Activated T-cell treated with anti-CD3 and anti-CD28 coated beads, Interleukin-2, amount 50 U/mL, for 24 hours (primary cell): ENCODE data around the gene DCAF4.

Experiments used
- DNase-seq: peaks from one replicate; pipeline ENCODE4 v3.0.0-alpha.2; 2020
- H3K27ac Mint-ChIP-seq: 2 replicates; pipeline ENCODE4 v1.8.0; 2020; ENCODE audit warnings: mild to moderate bottlenecking, mixed read lengths
- H3K27me3 Mint-ChIP-seq: 2 replicates; pipeline ENCODE4 v1.8.0; 2020; ENCODE audit warnings: mixed read lengths
- H3K36me3 Mint-ChIP-seq: 2 replicates; pipeline ENCODE4 v1.8.0; 2020; ENCODE audit warnings: low read depth, mixed read lengths
- H3K4me1 Mint-ChIP-seq: 2 replicates; pipeline ENCODE4 v1.8.0; 2020; ENCODE audit warnings: low read depth, mixed read lengths
- H3K4me3 Mint-ChIP-seq: 2 replicates; pipeline ENCODE4 v1.8.0; 2020; ENCODE audit warnings: mild to moderate bottlenecking, moderate library complexity, mixed read lengths
- H3K9me3 Mint-ChIP-seq: 2 replicates; pipeline ENCODE4 v1.8.0; 2020; ENCODE audit warnings: mixed read lengths

The DCAF4 gene

GRCh38 chr14:72906316-72906715, 19.9 kb upstream of the DCAF4 start:
- no peaks in the 10 kb centered on the region for H3K36me3 Mint-ChIP-seq
- no peak overlapping the region for H3K4me3 Mint-ChIP-seq
- H3K9me3 Mint-ChIP-seq: no peaks in the 10 kb centered on the region
- H3K4me1 Mint-ChIP-seq: peaks cover 4% of the 10 kb centered on the region
- H3K27me3 Mint-ChIP-seq: peaks cover 11% of the 10 kb centered on the region
- H3K27ac Mint-ChIP-seq: no peak overlapping the region
- DNase-seq: no peak

GRCh38 chr14:72906879-72907278, 19.4 kb upstream of the DCAF4 start:
- H3K27me3 Mint-ChIP-seq: peaks cover 11% of the 10 kb centered on the region
- H3K27ac Mint-ChIP-seq: no peak overlapping the region
- H3K36me3 Mint-ChIP-seq: no peaks in the 10 kb centered on the region
- H3K4me1 Mint-ChIP-seq: peaks cover 4% of the 10 kb centered on the region
- DNase-seq: no peak
- H3K9me3 Mint-ChIP-seq: no peaks in the 10 kb centered on the region
- H3K4me3 Mint-ChIP-seq: no peak overlapping the region

- peaks cover 4% of the 10 kb centered on the region for H3K4me1 Mint-ChIP-seq
- no peaks in the 10 kb centered on the region for H3K9me3 Mint-ChIP-seq
- H3K27ac Mint-ChIP-seq: no peak overlapping the region
- no peaks in the 10 kb centered on the region for H3K36me3 Mint-ChIP-seq
- DNase-seq: no peak
- H3K27me3 Mint-ChIP-seq: peaks cover 11% of the 10 kb centered on the region
- no peak overlapping the region for H3K4me3 Mint-ChIP-seq
These were observed 18.4 kb upstream of the DCAF4 start for GRCh38 chr14:72907886-72908285.

- Mint-ChIP-seq H3K4me1 (peaks cover 4% of the 10 kb centered on the region), H3K4me3 (no peak overlapping the region), H3K27ac (no peak overlapping the region), H3K9me3 (no peaks in the 10 kb centered on the region), H3K36me3 (no peaks in the 10 kb centered on the region), H3K27me3 (peaks cover 15% of the 10 kb centered on the region)
- no peak for DNase-seq
These were observed 17.1 kb upstream of the DCAF4 start for GRCh38 chr14:72909163-72909562.

- Mint-ChIP-seq H3K4me1 (no peaks in the 10 kb centered on the region), H3K36me3 (no peaks in the 10 kb centered on the region), H3K9me3 (no peaks in the 10 kb centered on the region), H3K4me3 (no peak overlapping the region), H3K27me3 (peaks cover 9% of the 10 kb centered on the region), H3K27ac (no peak overlapping the region)
- DNase-seq: no peak
These were observed 12.5 kb upstream of the DCAF4 start for GRCh38 chr14:72913809-72914208.

- Mint-ChIP-seq H3K36me3 (no peaks in the 10 kb centered on the region), H3K27ac (no peak overlapping the region), H3K4me3 (no peak overlapping the region), H3K4me1 (no peaks in the 10 kb centered on the region), H3K27me3 (peaks cover 16% of the 10 kb centered on the region), H3K9me3 (no peaks in the 10 kb centered on the region)
- no peak for DNase-seq
These were observed 10.1 kb upstream of the DCAF4 start for GRCh38 chr14:72916174-72916573.

- Mint-ChIP-seq H3K27me3 (peaks cover 21% of the 10 kb centered on the region), H3K9me3 (no peaks in the 10 kb centered on the region), H3K4me3 (no peak overlapping the region), H3K27ac (no peak overlapping the region), H3K36me3 (no peaks in the 10 kb centered on the region), H3K4me1 (no peaks in the 10 kb centered on the region)
- DNase-seq: no peak
These were observed 9.0 kb upstream of the DCAF4 start for GRCh38 chr14:72917094-72917802.

GRCh38 chr14:72920008-72920407, 6.3 kb upstream of the DCAF4 start:
- Mint-ChIP-seq H3K4me1 (no peaks in the 10 kb centered on the region), H3K27me3 (peaks cover 22% of the 10 kb centered on the region), H3K27ac (no peak overlapping the region), H3K4me3 (no peak overlapping the region), H3K36me3 (no peaks in the 10 kb centered on the region), H3K9me3 (no peaks in the 10 kb centered on the region)
- no peak for DNase-seq

- peaks cover 6% of the 10 kb centered on the region for H3K4me1 Mint-ChIP-seq
- no peaks in the 10 kb centered on the region for H3K36me3 Mint-ChIP-seq
- H3K4me3 Mint-ChIP-seq: no peak overlapping the region
- H3K27ac Mint-ChIP-seq: no peak overlapping the region
- DNase-seq: no peak
- H3K27me3 Mint-ChIP-seq: peaks cover 26% of the 10 kb centered on the region
- H3K9me3 Mint-ChIP-seq: no peaks in the 10 kb centered on the region
These were observed 4.9 kb upstream of the DCAF4 start for GRCh38 chr14:72921396-72921795.

- H3K4me3 Mint-ChIP-seq: no peak overlapping the region
These were observed 1.9 kb upstream of the DCAF4 start for GRCh38 chr14:72924337-72924736.

GRCh38 chr14:72925171-72925759, 999 bp upstream of the DCAF4 start:
- peak overlapping the region; percentile 89 for H3K4me3 Mint-ChIP-seq

More at GRCh38 chr14:72924337-72924736, 1.9 kb upstream of the DCAF4 start:
- Mint-ChIP-seq H3K36me3 (peaks cover 4% of the 10 kb centered on the region), H3K27me3 (peaks cover 20% of the 10 kb centered on the region), H3K9me3 (no peaks in the 10 kb centered on the region), H3K4me1 (peaks cover 12% of the 10 kb centered on the region), H3K27ac (no peak overlapping the region)
- DNase-seq: no peak

GRCh38 chr14:72925815-72926291, 411 bp upstream of the DCAF4 start:
- Mint-ChIP-seq H3K27me3 (peaks cover 18% of the 10 kb centered on the region), H3K36me3 (peaks cover 11% of the 10 kb centered on the region), H3K4me3 (peak overlapping the region; percentile 89), H3K27ac (peak overlapping the region; percentile 96), H3K4me1 (peaks cover 18% of the 10 kb centered on the region), H3K9me3 (no peaks in the 10 kb centered on the region)
- no peak for DNase-seq

More at GRCh38 chr14:72925171-72925759, 999 bp upstream of the DCAF4 start:
- peaks cover 13% of the 10 kb centered on the region for H3K4me1 Mint-ChIP-seq
- H3K36me3 Mint-ChIP-seq: peaks cover 11% of the 10 kb centered on the region
- no peak for DNase-seq
- H3K27me3 Mint-ChIP-seq: peaks cover 20% of the 10 kb centered on the region
- no peak overlapping the region for H3K27ac Mint-ChIP-seq
- H3K9me3 Mint-ChIP-seq: no peaks in the 10 kb centered on the region

- Mint-ChIP-seq H3K27ac (no peak overlapping the region), H3K4me3 (no peak overlapping the region), H3K36me3 (peaks cover 11% of the 10 kb centered on the region), H3K27me3 (peaks cover 10% of the 10 kb centered on the region), H3K4me1 (peaks cover 22% of the 10 kb centered on the region), H3K9me3 (no peaks in the 10 kb centered on the region)
- DNase-seq: no peak
These were observed 2.6 kb downstream of the DCAF4 start for GRCh38 chr14:72928872-72929271.

GRCh38 chr14:72929316-72930080, 3.2 kb downstream of the DCAF4 start:
- Mint-ChIP-seq H3K27me3 (peaks cover 6% of the 10 kb centered on the region), H3K4me1 (peaks cover 22% of the 10 kb centered on the region), H3K9me3 (no peaks in the 10 kb centered on the region), H3K36me3 (peaks cover 11% of the 10 kb centered on the region), H3K27ac (no peak overlapping the region), H3K4me3 (no peak overlapping the region)
- no peak for DNase-seq

- Mint-ChIP-seq H3K9me3 (no peaks in the 10 kb centered on the region), H3K36me3 (peaks cover 16% of the 10 kb centered on the region), H3K27ac (no peak overlapping the region), H3K4me3 (no peak overlapping the region), H3K27me3 (no peaks in the 10 kb centered on the region), H3K4me1 (peaks cover 23% of the 10 kb centered on the region)
- DNase-seq: no peak
These were observed 6.6 kb downstream of the DCAF4 start for GRCh38 chr14:72932893-72933292.
